Measurements from ENCODE around the gene LDHAL6B. TPM values are rescaled to one million over a fixed set of nuclear protein-coding genes. Genes with fewer than 3 reads are reported as not detected.

The LDHAL6B gene
- total RNA-seq, 6 experiments from 2014 or later: not detected

DNA sequence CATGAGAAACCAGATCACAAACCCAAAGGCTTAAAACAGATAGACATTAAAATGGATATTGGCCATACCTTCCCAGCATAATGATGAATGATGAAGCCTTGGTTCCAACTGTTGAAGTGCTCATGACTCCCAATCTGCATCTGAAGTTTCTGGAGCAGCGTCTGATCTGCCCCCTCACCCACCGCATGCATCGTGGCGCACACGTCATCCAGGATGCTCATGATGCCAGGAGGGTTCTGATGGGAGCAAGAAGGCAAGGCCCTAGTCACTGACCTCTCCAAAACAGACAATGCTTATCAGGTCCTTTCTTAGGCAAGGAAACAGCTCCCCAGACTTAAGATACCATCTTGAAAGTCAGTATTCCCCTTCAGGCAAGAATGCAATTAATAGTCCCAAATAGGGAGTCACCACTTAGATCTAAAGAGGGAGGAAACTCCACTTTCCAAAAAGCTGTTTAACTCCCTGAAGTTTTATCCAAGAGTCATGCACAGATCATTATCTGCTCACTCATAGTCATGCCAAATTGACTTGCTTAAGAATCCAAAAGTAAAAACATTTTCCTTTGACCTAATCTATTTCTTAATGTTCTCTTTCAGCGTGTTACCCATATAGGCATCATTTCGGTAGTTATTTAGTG, 2.1 kb downstream of the LDHAL6B start:
- peak; percentile 91 for DNase-seq
- Mint-ChIP-seq H3K27me3 (ENCODE audit: insufficient read depth) (no peaks in the 10 kb centered on the region; the same call in none of the 2 replicates), H3K4me1 (ENCODE audit: low read depth) (peaks cover 43% of the 10 kb centered on the region), H3K4me3 (peak overlapping the region; percentile 62), H3K9me3 (no peaks in the 10 kb centered on the region), H3K36me3 (ENCODE audit: low read depth) (peaks cover 58% of the 10 kb centered on the region), H3K27ac (peak overlapping the region; percentile 81)
- TF ChIP-seq, protein P1, sequence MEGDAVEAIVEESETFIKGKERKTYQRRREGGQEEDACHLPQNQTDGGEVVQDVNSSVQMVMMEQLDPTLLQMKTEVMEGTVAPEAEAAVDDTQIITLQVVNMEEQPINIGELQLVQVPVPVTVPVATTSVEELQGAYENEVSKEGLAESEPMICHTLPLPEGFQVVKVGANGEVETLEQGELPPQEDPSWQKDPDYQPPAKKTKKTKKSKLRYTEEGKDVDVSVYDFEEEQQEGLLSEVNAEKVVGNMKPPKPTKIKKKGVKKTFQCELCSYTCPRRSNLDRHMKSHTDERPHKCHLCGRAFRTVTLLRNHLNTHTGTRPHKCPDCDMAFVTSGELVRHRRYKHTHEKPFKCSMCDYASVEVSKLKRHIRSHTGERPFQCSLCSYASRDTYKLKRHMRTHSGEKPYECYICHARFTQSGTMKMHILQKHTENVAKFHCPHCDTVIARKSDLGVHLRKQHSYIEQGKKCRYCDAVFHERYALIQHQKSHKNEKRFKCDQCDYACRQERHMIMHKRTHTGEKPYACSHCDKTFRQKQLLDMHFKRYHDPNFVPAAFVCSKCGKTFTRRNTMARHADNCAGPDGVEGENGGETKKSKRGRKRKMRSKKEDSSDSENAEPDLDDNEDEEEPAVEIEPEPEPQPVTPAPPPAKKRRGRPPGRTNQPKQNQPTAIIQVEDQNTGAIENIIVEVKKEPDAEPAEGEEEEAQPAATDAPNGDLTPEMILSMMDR (IDR thresholded peaks at IDR 0.05): peak; percentile 25; the same call in 1 of the 2 replicates

DNA sequence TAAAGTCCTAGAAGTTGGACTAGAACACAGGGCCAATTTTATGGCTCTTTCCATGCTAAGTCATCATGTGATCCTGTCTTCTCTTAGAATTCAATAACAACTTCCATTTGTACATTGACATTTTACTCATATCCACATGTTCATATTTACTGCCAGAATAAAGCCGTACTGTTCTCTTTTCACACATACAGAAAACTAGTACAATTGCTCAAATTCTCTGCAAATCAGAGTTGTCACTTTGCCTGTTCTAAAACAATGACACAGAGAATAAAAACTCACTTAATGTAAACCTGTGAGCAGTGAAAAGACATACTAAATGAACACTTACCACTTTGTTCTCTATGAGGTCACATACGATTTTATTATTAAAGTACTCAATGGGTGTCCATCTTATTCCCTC, 3.5 kb downstream of the LDHAL6B start:
- Mint-ChIP-seq H3K36me3 (ENCODE audit: low read depth) (peaks cover 46% of the 10 kb centered on the region), H3K4me3 (no peak overlapping the region), H3K27me3 (ENCODE audit: insufficient read depth) (no peaks in the 10 kb centered on the region; the same call in none of the 2 replicates), H3K27ac (peak overlapping the region; percentile 55), H3K9me3 (no peaks in the 10 kb centered on the region), H3K4me1 (ENCODE audit: low read depth) (peaks cover 52% of the 10 kb centered on the region)
- no peak for DNase-seq
- TF ChIP-seq, protein P1 (IDR thresholded peaks at IDR 0.05): no peak

DNA sequence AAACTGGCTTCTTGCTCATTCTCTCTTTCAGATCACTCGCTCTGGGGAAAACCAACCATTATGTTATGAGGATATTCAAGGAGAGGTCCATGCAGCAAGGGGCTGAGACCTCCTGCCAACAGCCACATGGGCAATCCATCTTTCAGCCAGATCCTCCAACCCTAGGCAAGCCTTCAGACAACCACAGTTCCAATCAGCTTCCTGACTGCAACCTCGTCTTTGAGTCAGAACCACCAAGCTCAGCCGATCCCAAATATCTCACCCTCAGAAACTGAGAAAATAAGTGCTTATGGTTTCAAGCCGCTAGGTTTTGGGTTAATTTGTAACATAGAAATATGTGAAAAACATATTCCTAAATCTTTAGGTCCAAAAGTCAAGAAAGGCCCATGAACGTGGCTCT, 10.3 kb downstream of the LDHAL6B start:
- H3K27me3 Mint-ChIP-seq (ENCODE audit: insufficient read depth): peaks cover 3% of the 10 kb centered on the region; the same call in 1 of the 2 replicates
- TF ChIP-seq, protein P1 (IDR thresholded peaks at IDR 0.05): no peak
- H3K4me1 Mint-ChIP-seq (ENCODE audit: low read depth): peaks cover 30% of the 10 kb centered on the region
- H3K4me3 Mint-ChIP-seq: no peak overlapping the region
- peaks cover 61% of the 10 kb centered on the region for H3K36me3 Mint-ChIP-seq (ENCODE audit: low read depth)
- H3K9me3 Mint-ChIP-seq: no peaks in the 10 kb centered on the region
- no peak for DNase-seq
- no peak overlapping the region for H3K27ac Mint-ChIP-seq

DNA sequence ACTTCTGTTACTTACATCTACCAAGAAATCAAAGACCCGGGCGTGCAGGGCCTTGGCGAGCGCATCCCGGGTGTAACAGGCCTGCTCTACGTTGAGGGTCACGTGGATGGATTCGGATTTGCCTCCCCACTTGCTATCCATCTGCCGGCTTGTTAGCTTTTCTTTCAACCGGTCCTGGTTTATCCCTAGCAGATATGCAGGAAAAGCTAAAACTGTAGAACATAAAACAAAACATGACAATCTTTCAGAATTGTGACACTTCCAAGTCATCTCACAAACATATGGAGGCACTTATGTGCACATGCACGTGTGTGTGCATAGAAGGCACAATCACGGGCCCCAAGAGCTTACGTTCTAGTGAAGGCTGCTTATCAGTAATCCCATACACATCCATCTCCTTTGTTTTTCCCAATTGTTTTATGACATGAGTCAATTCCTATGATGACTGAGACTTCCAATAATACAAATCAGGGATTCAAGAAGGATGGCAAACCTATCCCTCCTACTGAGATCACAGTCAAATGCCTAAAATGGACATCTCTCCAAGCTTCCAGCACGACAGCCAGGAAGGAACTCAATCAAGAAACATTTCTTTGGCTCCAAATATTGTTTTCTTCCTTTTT, 11.3 kb downstream of the LDHAL6B start:
- TF ChIP-seq, protein P1 (IDR thresholded peaks at IDR 0.05): no peak
- Mint-ChIP-seq H3K4me1 (ENCODE audit: low read depth) (peaks cover 38% of the 10 kb centered on the region), H3K27me3 (ENCODE audit: insufficient read depth) (peaks cover 3% of the 10 kb centered on the region; the same call in 1 of the 2 replicates), H3K36me3 (ENCODE audit: low read depth) (peaks cover 59% of the 10 kb centered on the region), H3K27ac (no peak overlapping the region), H3K4me3 (no peak overlapping the region), H3K9me3 (no peaks in the 10 kb centered on the region)
- no peak for DNase-seq

DNA sequence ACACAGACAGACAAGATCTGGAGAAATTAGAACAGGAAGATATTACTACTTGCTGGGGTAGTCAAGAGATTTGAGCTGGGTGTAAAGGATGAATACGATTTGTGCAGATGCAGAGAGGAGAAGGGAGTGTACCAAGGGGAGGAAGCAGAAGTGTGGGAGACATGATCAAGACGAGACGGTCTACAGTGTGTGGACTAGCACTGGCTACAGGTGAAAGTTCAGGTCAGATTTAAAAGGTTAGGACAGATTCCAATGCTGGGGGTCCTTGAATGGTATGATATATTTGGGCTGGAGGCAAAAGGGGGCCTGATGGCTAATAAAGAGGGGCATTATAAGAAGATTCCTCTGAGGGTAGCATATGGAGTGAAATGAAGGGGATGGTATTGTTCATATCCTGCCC, 12.1 kb downstream of the LDHAL6B start:
- Mint-ChIP-seq H3K4me1 (ENCODE audit: low read depth) (peaks cover 45% of the 10 kb centered on the region), H3K27ac (no peak overlapping the region), H3K4me3 (no peak overlapping the region), H3K9me3 (no peaks in the 10 kb centered on the region), H3K27me3 (ENCODE audit: insufficient read depth) (peaks cover 3% of the 10 kb centered on the region; the same call in 1 of the 2 replicates), H3K36me3 (ENCODE audit: low read depth) (peaks cover 66% of the 10 kb centered on the region)
- TF ChIP-seq, protein P1 (IDR thresholded peaks at IDR 0.05): no peak
- no peak for DNase-seq
